SK-N-SH (cell line): Measurements from ENCODE around the gene KCTD7.

Experiments used
- CHD2 ChIP-seq: fragments of 150-350 bp; IDR thresholded peaks from 2 replicates; pipeline ENCODE4 v1.6.1; 2018; ENCODE audit warnings: low read length; ENCODE audit not compliant: partially characterized antibody
- CTCF ChIP-seq: fragments of 200-600 bp; sonication (generic); IDR thresholded peaks from 2 replicates; pipeline ENCODE4 v1.6.1; 2017; ENCODE audit warnings: antibody characterized with exemption, mild to moderate bottlenecking, moderate library complexity
- EZH2phosphoT487 ChIP-seq: fragments of 200-600 bp; sonication (generic); IDR thresholded peaks from 2 replicates; pipeline ENCODE4 v1.6.1; 2017; ENCODE audit warnings: low read depth, mixed run types, mild to moderate bottlenecking, antibody characterized with exemption, moderate library complexity, borderline replicate concordance
- JUND ChIP-seq: IDR thresholded peaks from 2 replicates; pipeline ENCODE4 v1.4.0; 2012
- TF ChIP-seq, protein P1 (sequence below): fragments of 150-350 bp; IDR thresholded peaks from 2 replicates; pipeline ENCODE4 v1.6.1; 2017; ENCODE audit warnings: antibody characterized with exemption, low read length, low read depth, borderline replicate concordance

DNA sequence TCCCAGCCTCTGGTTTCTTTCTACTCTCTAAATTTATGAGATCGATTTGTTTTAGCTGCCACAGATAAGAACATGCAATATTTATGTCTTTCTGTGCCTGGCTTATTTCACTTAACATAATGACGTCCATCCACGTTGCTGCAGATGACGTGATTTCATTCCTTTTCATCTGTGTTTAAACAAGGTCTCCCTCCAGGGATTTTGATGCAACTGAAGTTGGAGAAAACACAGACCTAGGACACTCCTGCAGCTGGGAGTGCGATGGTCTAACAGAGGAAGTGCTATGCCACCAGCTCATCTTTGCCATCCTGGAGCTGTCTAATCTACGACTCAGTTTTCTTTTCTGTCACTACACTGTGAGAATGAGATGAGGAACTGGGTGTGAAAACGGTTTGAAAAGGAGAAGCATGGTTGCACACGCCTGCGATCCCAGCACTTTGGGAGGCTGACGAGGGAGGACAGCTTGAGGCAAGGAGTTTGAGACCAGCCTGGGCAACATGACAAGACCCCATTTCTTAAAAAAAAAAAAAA is 1.5 kb upstream of the KCTD7 start:
- TF ChIP-seq, protein P1, sequence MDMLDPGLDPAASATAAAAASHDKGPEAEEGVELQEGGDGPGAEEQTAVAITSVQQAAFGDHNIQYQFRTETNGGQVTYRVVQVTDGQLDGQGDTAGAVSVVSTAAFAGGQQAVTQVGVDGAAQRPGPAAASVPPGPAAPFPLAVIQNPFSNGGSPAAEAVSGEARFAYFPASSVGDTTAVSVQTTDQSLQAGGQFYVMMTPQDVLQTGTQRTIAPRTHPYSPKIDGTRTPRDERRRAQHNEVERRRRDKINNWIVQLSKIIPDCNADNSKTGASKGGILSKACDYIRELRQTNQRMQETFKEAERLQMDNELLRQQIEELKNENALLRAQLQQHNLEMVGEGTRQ = no peak
- TF ChIP-seq EZH2phosphoT487 (no peak), CTCF (no peak), CHD2 (no peak), JUND (no peak)
